GM23338 (cell line): ENCODE measurements around the gene ZNF714. TPM values are rescaled to one million over a fixed set of nuclear protein-coding genes. Genes with fewer than 3 reads are reported as not detected.

Experiments
- ATAC-seq: fragments of 200-7000 bp; cut with Tn5 transposase; 3 replicates; pipeline ENCODE4 v1.9.1; 2020
- DNase-seq: peaks from one replicate; pipeline ENCODE4 v3.0.0-alpha.2; 2015; ENCODE audit warnings: low spot score
- H2AFZ ChIP-seq: fragments of 200-600 bp; sonication (generic); 2 replicates; pipeline ENCODE4 v1.8.0; 2016; ENCODE audit warnings: antibody characterized with exemption, mild to moderate bottlenecking, moderate library complexity
- H3F3A ChIP-seq: fragments of 200-600 bp; sonication (generic); replicated peaks from 2 replicates; pipeline ENCODE4 v1.8.0; 2017; ENCODE audit warnings: antibody characterized with exemption, mixed run types, low read depth
- H3K27ac ChIP-seq: fragments of 200-600 bp; sonication (generic); 2 replicates; pipeline ENCODE4 v1.6.1; 2016; ENCODE audit warnings: low read depth
- H3K27me3 ChIP-seq: fragments of 200-600 bp; sonication (generic); 2 replicates; pipeline ENCODE4 v1.8.0; 2016; ENCODE audit warnings: mild to moderate bottlenecking, mixed run types, moderate library complexity; ENCODE audit not compliant: insufficient read depth
- H3K36me3 ChIP-seq: fragments of 200-600 bp; sonication (generic); 2 replicates; pipeline ENCODE4 v1.8.0; 2016; ENCODE audit warnings: mild to moderate bottlenecking; ENCODE audit not compliant: insufficient read depth
- H3K4me1 ChIP-seq: fragments of 200-600 bp; sonication (generic); 2 replicates; pipeline ENCODE4 v1.8.0; 2016; ENCODE audit warnings: mild to moderate bottlenecking, moderate library complexity; ENCODE audit not compliant: insufficient read depth
- H3K4me2 ChIP-seq: fragments of 200-600 bp; sonication (generic); 2 replicates; pipeline ENCODE4 v1.7.1; 2017; ENCODE audit warnings: mixed run types
- H3K4me3 ChIP-seq: fragments of 200-600 bp; sonication (generic); 2 replicates; pipeline ENCODE4 v1.6.1; 2016; ENCODE audit warnings: mixed run types
- H3K79me2 ChIP-seq: fragments of 200-600 bp; sonication (generic); replicated peaks from 2 replicates; pipeline ENCODE4 v1.8.0; 2017; ENCODE audit warnings: mild to moderate bottlenecking; ENCODE audit not compliant: insufficient read depth
- H3K9me2 ChIP-seq: fragments of 200-600 bp; sonication (generic); 2 replicates; pipeline ENCODE4 v1.8.0; 2017; ENCODE audit not compliant: insufficient read depth
- H4K20me1 ChIP-seq: fragments of 200-600 bp; sonication (generic); replicated peaks from 2 replicates; pipeline ENCODE4 v1.8.0; 2017; ENCODE audit warnings: mild to moderate bottlenecking; ENCODE audit not compliant: insufficient read depth
- H3K27ac Mint-ChIP-seq: 2 replicates; pipeline ENCODE4 v1.8.0; 2020; ENCODE audit warnings: inconsistent platforms, mild to moderate bottlenecking, moderate library complexity, mixed read lengths
- H3K27me3 Mint-ChIP-seq: 3 replicates; pipeline ENCODE4 v1.8.0; 2022; ENCODE audit warnings: low read depth, mild to moderate bottlenecking, moderate library complexity, mixed read lengths, inconsistent platforms; ENCODE audit not compliant: insufficient read depth, poor library complexity
- H3K36me3 Mint-ChIP-seq: 3 replicates; pipeline ENCODE4 v1.8.0; 2021; ENCODE audit warnings: low read depth, mild to moderate bottlenecking, inconsistent platforms, moderate library complexity, mixed read lengths
- H3K4me1 Mint-ChIP-seq: 3 replicates; pipeline ENCODE4 v1.8.0; 2020; ENCODE audit warnings: mild to moderate bottlenecking, inconsistent platforms, mixed read lengths
- H3K4me3 Mint-ChIP-seq: 3 replicates; pipeline ENCODE4 v1.8.0; 2021; ENCODE audit warnings: moderate library complexity, mild to moderate bottlenecking, inconsistent platforms, mixed read lengths
- H3K9me3 Mint-ChIP-seq: 3 replicates; pipeline ENCODE4 v1.8.0; 2020; ENCODE audit warnings: moderate library complexity, mild to moderate bottlenecking, inconsistent platforms, mixed read lengths
- CREB1 ChIP-seq: fragments of 250-450 bp; sonication (Bioruptor Pico); IDR thresholded peaks from 2 replicates; pipeline ENCODE4 v1.5.0; 2020; ENCODE audit warnings: low read depth, mild to moderate bottlenecking, moderate library complexity
- EZH2phosphoT487 ChIP-seq: fragments of 200-600 bp; sonication (generic); IDR thresholded peaks from one replicate; pipeline ENCODE4 v1.8.1; 2018; ENCODE audit warnings: antibody characterized with exemption; ENCODE audit not compliant: unreplicated experiment
- JUNB ChIP-seq: IDR thresholded peaks from one replicate; pipeline ENCODE4 v1.6.1; 2016; ENCODE audit warnings: antibody characterized with exemption; ENCODE audit not compliant: unreplicated experiment
- NANOG ChIP-seq: IDR thresholded peaks from 2 replicates; pipeline ENCODE4 v1.6.1; 2016; ENCODE audit warnings: antibody characterized with exemption, borderline replicate concordance
- POLR2AphosphoS5 ChIP-seq: IDR thresholded peaks from 2 replicates; pipeline ENCODE4 v1.6.1; 2016; ENCODE audit warnings: antibody characterized with exemption, low read depth
- STAT1 ChIP-seq: IDR thresholded peaks from one replicate; pipeline ENCODE4 v1.6.1; 2016; ENCODE audit warnings: antibody characterized with exemption; ENCODE audit not compliant: unreplicated experiment
- ZNF114 ChIP-seq: fragments of 250-450 bp; sonication (Bioruptor Pico); IDR thresholded peaks from 2 replicates; pipeline ENCODE4 v1.5.0; 2020; ENCODE audit warnings: mild to moderate bottlenecking, moderate library complexity
- ZNF331 ChIP-seq: fragments of 250-450 bp; sonication (Bioruptor Pico); IDR thresholded peaks from 2 replicates; pipeline ENCODE4 v1.5.0; 2020; ENCODE audit warnings: low read depth, mild to moderate bottlenecking, moderate library complexity
- polyA plus RNA-seq: library from polyadenylated mRNA; unstranded; fragments of >200 nt; fragmentation: Nextera tagmentation; extraction: Ambion mirVana; gene quantifications from 2 replicates; pipeline ENCODE4 v1.2.1, GENCODE V29; 2016
- total RNA-seq: library from RNA; depleted of rRNA; stranded (reverse); fragments of >200 nt; shearing (Covaris generic); gene quantifications from 2 replicates; pipeline ENCODE4 v1.2.3, GENCODE V29; 2014
- TF ChIP-seq, protein P1 (sequence below): IDR thresholded peaks from one replicate; pipeline ENCODE4 v1.6.1; 2018; ENCODE audit warnings: antibody characterized with exemption; ENCODE audit not compliant: unreplicated experiment
- TF ChIP-seq, protein P2 (sequence below): fragments of 250-450 bp; sonication (Bioruptor Pico); IDR thresholded peaks from 2 replicates; pipeline ENCODE4 v1.5.0; 2020; ENCODE audit warnings: mild to moderate bottlenecking, moderate library complexity
- TF ChIP-seq, protein P3 (sequence below), 2 experiments: fragments of 200-600 bp in 1 of 2; sonication (generic) in 1 of 2; conservative IDR thresholded peaks; 2 replicates each; pipeline versions ENCODE4 v1.5.1 to v1.6.1; 2016 to 2017; ENCODE audit warnings: antibody characterized with exemption in 2 of 2, low read depth in 2 of 2, mild to moderate bottlenecking in 2 of 2, moderate library complexity in 1 of 2

Gene ZNF714
- total and polyA plus RNA-seq, 2 experiments from 2014 or later: 43.5 to 83.2 TPM

DNA sequence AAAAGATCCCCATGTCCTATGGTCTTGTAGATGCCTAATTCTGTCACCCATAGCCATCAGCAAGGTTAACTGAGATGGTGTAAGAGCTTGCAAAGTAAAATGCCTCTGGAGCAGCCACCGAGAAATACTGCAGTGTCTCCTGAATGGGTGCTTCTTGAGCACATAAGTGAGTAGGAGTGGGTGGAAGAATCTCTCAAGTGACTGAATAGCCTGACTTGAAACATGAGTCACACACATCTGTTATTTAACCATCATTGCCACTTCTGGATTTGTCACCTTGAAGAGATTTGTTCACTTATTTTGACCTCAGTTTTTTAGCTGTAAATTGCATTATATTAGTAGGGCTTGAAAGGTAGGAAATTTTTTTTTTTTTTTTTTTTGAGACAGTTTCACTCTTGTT lies 2.3 kb downstream of the ZNF714 start:
- ATAC-seq (no peak), DNase-seq (no peak)
- Histone ChIP-seq H3K79me2 (peaks cover 32% of the 10 kb centered on the region), H3K9me2 (no peaks in the 10 kb centered on the region), H3K27ac (no peak overlapping the region), H2AFZ (no peak overlapping the region), H4K20me1 (0 out of 2 replicates have a peak, but pooled peaks cover 3% of the 10 kb centered on the region), H3F3A (no peaks in the 10 kb centered on the region), H3K4me1 (no peaks in the 10 kb centered on the region; the same call in 1 of the 2 replicates), H3K4me3 (no peak overlapping the region), H3K27me3 (no peaks in the 10 kb centered on the region), H3K4me2 (no peak overlapping the region), H3K36me3 (no peaks in the 10 kb centered on the region)
- H3K4me3 Mint-ChIP-seq: no peak overlapping the region
- peaks cover 35% of the 10 kb centered on the region for H3K36me3 Mint-ChIP-seq
- H3K9me3 Mint-ChIP-seq: no peaks in the 10 kb centered on the region
- no peak for TF ChIP-seq CREB1
- TF ChIP-seq, protein P1, sequence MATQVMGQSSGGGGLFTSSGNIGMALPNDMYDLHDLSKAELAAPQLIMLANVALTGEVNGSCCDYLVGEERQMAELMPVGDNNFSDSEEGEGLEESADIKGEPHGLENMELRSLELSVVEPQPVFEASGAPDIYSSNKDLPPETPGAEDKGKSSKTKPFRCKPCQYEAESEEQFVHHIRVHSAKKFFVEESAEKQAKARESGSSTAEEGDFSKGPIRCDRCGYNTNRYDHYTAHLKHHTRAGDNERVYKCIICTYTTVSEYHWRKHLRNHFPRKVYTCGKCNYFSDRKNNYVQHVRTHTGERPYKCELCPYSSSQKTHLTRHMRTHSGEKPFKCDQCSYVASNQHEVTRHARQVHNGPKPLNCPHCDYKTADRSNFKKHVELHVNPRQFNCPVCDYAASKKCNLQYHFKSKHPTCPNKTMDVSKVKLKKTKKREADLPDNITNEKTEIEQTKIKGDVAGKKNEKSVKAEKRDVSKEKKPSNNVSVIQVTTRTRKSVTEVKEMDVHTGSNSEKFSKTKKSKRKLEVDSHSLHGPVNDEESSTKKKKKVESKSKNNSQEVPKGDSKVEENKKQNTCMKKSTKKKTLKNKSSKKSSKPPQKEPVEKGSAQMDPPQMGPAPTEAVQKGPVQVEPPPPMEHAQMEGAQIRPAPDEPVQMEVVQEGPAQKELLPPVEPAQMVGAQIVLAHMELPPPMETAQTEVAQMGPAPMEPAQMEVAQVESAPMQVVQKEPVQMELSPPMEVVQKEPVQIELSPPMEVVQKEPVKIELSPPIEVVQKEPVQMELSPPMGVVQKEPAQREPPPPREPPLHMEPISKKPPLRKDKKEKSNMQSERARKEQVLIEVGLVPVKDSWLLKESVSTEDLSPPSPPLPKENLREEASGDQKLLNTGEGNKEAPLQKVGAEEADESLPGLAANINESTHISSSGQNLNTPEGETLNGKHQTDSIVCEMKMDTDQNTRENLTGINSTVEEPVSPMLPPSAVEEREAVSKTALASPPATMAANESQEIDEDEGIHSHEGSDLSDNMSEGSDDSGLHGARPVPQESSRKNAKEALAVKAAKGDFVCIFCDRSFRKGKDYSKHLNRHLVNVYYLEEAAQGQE: no peak
- TF ChIP-seq ZNF114: no peak
- H3K27ac Mint-ChIP-seq: no peak overlapping the region
- H3K4me1 Mint-ChIP-seq: peaks cover 12% of the 10 kb centered on the region
- H3K27me3 Mint-ChIP-seq: peaks cover 6% of the 10 kb centered on the region

DNA sequence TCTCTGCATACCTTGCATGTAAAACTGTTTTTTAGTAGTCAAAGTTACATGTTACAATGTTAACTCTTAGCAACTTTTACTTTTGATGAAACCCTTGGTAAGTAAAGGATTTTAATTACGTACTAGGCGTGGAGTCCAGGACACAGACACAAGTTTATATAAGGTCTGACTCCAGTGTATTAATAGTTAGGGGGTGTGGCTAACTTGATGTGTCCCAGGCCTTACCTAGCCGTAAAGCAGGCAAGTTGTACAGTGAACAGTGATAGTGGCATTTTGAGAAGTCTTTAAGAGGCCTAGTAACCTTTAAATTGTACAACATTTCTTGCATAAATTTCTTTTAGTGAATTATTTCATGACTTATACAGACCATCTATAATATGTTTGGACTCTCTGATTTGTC lies 5.9 kb downstream of the ZNF714 start:
- Histone ChIP-seq H3K4me1 (no peaks in the 10 kb centered on the region; the same call in 1 of the 2 replicates), H3F3A (no peaks in the 10 kb centered on the region), H4K20me1 (0 out of 2 replicates have a peak, but pooled peaks cover 3% of the 10 kb centered on the region), H3K4me2 (no peak overlapping the region), H3K79me2 (peaks cover 44% of the 10 kb centered on the region), H2AFZ (no peak overlapping the region), H3K27me3 (no peaks in the 10 kb centered on the region), H3K36me3 (no peaks in the 10 kb centered on the region), H3K9me2 (no peaks in the 10 kb centered on the region), H3K27ac (no peak overlapping the region), H3K4me3 (no peak overlapping the region)
- no peak for ATAC-seq
- H3K4me1 Mint-ChIP-seq: peaks cover 22% of the 10 kb centered on the region
- no peak overlapping the region for H3K4me3 Mint-ChIP-seq
- H3K9me3 Mint-ChIP-seq: no peaks in the 10 kb centered on the region
- H3K36me3 Mint-ChIP-seq: peaks cover 46% of the 10 kb centered on the region
- no peak for DNase-seq
- no peaks in the 10 kb centered on the region for H3K27me3 Mint-ChIP-seq
- no peak overlapping the region for H3K27ac Mint-ChIP-seq
- TF ChIP-seq, protein P2, sequence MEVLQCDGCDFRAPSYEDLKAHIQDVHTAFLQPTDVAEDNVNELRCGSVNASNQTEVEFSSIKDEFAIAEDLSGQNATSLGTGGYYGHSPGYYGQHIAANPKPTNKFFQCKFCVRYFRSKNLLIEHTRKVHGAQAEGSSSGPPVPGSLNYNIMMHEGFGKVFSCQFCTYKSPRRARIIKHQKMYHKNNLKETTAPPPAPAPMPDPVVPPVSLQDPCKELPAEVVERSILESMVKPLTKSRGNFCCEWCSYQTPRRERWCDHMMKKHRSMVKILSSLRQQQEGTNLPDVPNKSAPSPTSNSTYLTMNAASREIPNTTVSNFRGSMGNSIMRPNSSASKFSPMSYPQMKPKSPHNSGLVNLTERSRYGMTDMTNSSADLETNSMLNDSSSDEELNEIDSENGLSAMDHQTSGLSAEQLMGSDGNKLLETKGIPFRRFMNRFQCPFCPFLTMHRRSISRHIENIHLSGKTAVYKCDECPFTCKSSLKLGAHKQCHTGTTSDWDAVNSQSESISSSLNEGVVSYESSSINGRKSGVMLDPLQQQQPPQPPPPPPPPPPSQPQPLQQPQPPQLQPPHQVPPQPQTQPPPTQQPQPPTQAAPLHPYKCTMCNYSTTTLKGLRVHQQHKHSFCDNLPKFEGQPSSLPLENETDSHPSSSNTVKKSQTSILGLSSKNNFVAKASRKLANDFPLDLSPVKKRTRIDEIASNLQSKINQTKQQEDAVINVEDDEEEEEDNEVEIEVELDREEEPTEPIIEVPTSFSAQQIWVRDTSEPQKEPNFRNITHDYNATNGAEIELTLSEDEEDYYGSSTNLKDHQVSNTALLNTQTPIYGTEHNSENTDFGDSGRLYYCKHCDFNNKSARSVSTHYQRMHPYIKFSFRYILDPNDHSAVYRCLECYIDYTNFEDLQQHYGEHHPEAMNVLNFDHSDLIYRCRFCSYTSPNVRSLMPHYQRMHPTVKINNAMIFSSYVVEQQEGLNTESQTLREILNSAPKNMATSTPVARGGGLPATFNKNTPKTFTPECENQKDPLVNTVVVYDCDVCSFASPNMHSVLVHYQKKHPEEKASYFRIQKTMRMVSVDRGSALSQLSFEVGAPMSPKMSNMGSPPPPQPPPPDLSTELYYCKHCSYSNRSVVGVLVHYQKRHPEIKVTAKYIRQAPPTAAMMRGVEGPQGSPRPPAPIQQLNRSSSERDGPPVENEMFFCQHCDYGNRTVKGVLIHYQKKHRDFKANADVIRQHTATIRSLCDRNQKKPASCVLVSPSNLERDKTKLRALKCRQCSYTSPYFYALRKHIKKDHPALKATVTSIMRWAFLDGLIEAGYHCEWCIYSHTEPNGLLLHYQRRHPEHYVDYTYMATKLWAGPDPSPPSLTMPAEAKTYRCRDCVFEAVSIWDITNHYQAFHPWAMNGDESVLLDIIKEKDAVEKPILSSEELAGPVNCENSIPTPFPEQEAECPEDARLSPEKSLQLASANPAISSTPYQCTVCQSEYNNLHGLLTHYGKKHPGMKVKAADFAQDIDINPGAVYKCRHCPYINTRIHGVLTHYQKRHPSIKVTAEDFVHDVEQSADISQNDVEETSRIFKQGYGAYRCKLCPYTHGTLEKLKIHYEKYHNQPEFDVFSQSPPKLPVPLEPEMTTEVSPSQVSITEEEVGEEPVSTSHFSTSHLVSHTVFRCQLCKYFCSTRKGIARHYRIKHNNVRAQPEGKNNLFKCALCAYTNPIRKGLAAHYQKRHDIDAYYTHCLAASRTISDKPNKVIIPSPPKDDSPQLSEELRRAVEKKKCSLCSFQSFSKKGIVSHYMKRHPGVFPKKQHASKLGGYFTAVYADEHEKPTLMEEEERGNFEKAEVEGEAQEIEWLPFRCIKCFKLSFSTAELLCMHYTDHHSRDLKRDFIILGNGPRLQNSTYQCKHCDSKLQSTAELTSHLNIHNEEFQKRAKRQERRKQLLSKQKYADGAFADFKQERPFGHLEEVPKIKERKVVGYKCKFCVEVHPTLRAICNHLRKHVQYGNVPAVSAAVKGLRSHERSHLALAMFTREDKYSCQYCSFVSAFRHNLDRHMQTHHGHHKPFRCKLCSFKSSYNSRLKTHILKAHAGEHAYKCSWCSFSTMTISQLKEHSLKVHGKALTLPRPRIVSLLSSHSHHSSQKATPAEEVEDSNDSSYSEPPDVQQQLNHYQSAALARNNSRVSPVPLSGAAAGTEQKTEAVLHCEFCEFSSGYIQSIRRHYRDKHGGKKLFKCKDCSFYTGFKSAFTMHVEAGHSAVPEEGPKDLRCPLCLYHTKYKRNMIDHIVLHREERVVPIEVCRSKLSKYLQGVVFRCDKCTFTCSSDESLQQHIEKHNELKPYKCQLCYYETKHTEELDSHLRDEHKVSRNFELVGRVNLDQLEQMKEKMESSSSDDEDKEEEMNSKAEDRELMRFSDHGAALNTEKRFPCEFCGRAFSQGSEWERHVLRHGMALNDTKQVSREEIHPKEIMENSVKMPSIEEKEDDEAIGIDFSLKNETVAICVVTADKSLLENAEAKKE (CRISPR knock-in tag): no peak
- TF ChIP-seq ZNF114: no peak
- TF ChIP-seq NANOG: no peak
- TF ChIP-seq POLR2AphosphoS5: no peak
- TF ChIP-seq EZH2phosphoT487: no peak
- TF ChIP-seq STAT1: no peak
- TF ChIP-seq, protein P3, sequence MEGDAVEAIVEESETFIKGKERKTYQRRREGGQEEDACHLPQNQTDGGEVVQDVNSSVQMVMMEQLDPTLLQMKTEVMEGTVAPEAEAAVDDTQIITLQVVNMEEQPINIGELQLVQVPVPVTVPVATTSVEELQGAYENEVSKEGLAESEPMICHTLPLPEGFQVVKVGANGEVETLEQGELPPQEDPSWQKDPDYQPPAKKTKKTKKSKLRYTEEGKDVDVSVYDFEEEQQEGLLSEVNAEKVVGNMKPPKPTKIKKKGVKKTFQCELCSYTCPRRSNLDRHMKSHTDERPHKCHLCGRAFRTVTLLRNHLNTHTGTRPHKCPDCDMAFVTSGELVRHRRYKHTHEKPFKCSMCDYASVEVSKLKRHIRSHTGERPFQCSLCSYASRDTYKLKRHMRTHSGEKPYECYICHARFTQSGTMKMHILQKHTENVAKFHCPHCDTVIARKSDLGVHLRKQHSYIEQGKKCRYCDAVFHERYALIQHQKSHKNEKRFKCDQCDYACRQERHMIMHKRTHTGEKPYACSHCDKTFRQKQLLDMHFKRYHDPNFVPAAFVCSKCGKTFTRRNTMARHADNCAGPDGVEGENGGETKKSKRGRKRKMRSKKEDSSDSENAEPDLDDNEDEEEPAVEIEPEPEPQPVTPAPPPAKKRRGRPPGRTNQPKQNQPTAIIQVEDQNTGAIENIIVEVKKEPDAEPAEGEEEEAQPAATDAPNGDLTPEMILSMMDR (conservative IDR thresholded peaks at IDR 0.05; ENCODE audit: low read depth in 2 of 2): no peak
- no peak for TF ChIP-seq ZNF331 (CRISPR knock-in tag)
- no peak for TF ChIP-seq JUNB
